ENCODE measurements around the gene ZBTB7A. TPM values are rescaled to one million over a fixed set of nuclear protein-coding genes. Genes with fewer than 3 reads are reported as not detected.

Gene ZBTB7A
- total and polyA plus RNA-seq, 10 of the 15 experiments (the other 5 are each of a cell fraction or from before 2014, with no cell fraction given), result 0.26 to 42.4 (median 4.5) TPM

DNA sequence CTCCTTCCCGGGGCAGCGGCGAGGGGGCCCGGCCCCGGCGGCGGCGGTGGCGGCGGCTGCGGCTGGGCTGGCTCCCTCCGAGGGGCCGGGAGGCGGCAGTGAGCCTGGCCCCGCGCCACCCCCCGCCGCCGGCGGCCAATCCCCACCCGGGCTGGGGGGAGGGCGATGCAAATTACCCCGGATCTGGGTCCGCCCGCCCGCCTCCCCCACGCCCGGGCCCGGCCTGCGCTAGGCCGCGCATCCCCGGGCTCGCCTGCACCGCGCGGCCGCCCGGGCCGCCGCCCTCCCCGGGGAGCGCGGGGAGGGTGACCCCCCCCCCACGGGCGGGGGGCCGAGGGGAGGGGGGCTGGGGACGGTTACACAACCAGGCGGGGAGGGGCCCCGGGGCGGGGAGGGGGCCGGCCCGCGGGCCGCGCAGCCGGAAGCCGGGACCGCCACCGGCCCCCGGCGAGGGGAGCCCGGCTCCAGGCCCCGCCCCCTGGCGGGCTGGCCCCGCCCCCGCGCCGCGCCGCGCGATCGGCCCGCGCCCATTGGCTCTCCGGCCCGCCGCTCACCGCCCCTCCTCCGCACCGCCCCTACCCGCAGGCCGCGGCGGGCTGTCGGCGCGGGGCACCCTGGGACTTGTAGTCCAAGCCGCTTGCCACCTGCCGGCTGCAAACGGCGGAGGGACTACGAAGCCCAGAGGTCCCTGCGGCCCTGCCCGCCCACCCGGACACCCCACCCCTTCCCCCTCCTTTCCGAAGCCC, 1.1 kb downstream of the ZBTB7A start:
- Histone ChIP-seq H4K20me1 (ENCODE audit: control insufficient read depth, insufficient read depth) (peaks cover 14% of the 10 kb centered on the region), H3K4me3 (no peak overlapping the region), H3K36me3 (ENCODE audit: control insufficient read depth in 2 of 2, insufficient read depth in 2 of 2, low read length in 1 of 2) (peaks cover 4 to 7% of the 10 kb centered on the region in 2 experiments; a peak in 3 of 4 replicates), H3K9me3 (replicated peaks; ENCODE audit: control insufficient read depth, insufficient read depth, low read length) (no peaks in the 10 kb centered on the region), H3K27me3 (replicated peaks in 1 of 2; ENCODE audit: control insufficient read depth in 2 of 2, insufficient read depth in 2 of 2, low read length in 1 of 2) (no peaks in the 10 kb centered on the region; a peak in 1 of 4 replicates), H3K4me1 (ENCODE audit: control insufficient read depth, insufficient read depth, low read length) (peaks cover 24% of the 10 kb centered on the region), H3K4me2 (ENCODE audit: control insufficient read depth, insufficient read depth) (no peak overlapping the region), H3K79me2 (ENCODE audit: control insufficient read depth, insufficient read depth, low read length) (peaks cover 46% of the 10 kb centered on the region), H3K9ac (ENCODE audit: control insufficient read depth, insufficient read depth, low read length) (no peak overlapping the region; the same call in 1 of the 2 replicates), H3K27ac (ENCODE audit: control insufficient read depth, insufficient read depth) (peak overlapping the region; percentile 90; the same call in 1 of the 2 replicates), H2AFZ (ENCODE audit: control insufficient read depth, low read depth, low read length) (no peak overlapping the region)
- DNase-seq (ENCODE audit: low read depth, low spot score) (peak; percentile 65), FAIRE-seq (peak; percentile 64), ATAC-seq (peak; percentile 70)
- in situ Hi-C loops (cut with MboI), result no loop called here
- BruUV-seq (replicated peaks), result no TSS peak
- SMC1A ChIA-PET (ENCODE audit: uncharacterized antibody, unreplicated experiment), result interaction anchor here (0.6 kb wide), 1 partner anchor 49 kb away, joined by 5 read pairs; no protein-coding TSS in a partner anchor
- under 1% methylated on average over 30 of the region's 98 CpGs for WGBS (ENCODE audit: insufficient coverage, insufficient replicate concordance, low lambda C conversion rate, missing lambda C conversion rate)
- CTCF ChIA-PET, result no interaction called here
- RAD21 ChIA-PET (ENCODE audit: unreplicated experiment), result interaction anchor here (0.6 to 1.6 kb wide), 6 partner anchors 12 to 78 kb away, joined by 3 to 6 read pairs (median 3); partner anchors contain the start of gene PIAS4
- intact Hi-C loops (cut with micrococcal nuclease; ENCODE audit: unreplicated experiment), result loop anchor here (5.0 to 10.0 kb wide), 2 partner anchors 78 to 119 kb away; partner anchors contain the start of genes ANKRD24, EEF2 and SIRT6
- POLR2A ChIA-PET, result interaction anchor here (0.5 to 2.8 kb wide), 5 partner anchors 12 to 336 kb away, joined by 3 to 8 read pairs (median 3); no protein-coding TSS in a partner anchor
- no peak for TF ChIP-seq POLR2AphosphoS2 (IDR thresholded peaks at IDR 0.05; ENCODE audit: low read depth, low read length)
- peak; percentile 71; the same call in 1 of the 3 replicates for TF ChIP-seq POU2F2 (IDR thresholded peaks at IDR 0.05; ENCODE audit: borderline replicate concordance, low read depth, low read length)
- TF ChIP-seq PAX8 (IDR thresholded peaks at IDR 0.05), result no peak
- no peak for TF ChIP-seq MTA3 (IDR thresholded peaks at IDR 0.05; ENCODE audit: borderline replicate concordance, low read length)
- TF ChIP-seq TCF7 (IDR thresholded peaks at IDR 0.05; ENCODE audit: borderline replicate concordance), result no peak
- TF ChIP-seq ZNF207 (IDR thresholded peaks at IDR 0.05; ENCODE audit: borderline replicate concordance), result no peak
- TF ChIP-seq BACH1 (IDR thresholded peaks at IDR 0.05; ENCODE audit: borderline replicate concordance), result peak; percentile 56; the same call in 1 of the 2 replicates
- no peak for TF ChIP-seq MEF2B (IDR thresholded peaks at IDR 0.05; ENCODE audit: partially characterized antibody, poor library complexity, severe bottlenecking)
- TF ChIP-seq, protein P1, sequence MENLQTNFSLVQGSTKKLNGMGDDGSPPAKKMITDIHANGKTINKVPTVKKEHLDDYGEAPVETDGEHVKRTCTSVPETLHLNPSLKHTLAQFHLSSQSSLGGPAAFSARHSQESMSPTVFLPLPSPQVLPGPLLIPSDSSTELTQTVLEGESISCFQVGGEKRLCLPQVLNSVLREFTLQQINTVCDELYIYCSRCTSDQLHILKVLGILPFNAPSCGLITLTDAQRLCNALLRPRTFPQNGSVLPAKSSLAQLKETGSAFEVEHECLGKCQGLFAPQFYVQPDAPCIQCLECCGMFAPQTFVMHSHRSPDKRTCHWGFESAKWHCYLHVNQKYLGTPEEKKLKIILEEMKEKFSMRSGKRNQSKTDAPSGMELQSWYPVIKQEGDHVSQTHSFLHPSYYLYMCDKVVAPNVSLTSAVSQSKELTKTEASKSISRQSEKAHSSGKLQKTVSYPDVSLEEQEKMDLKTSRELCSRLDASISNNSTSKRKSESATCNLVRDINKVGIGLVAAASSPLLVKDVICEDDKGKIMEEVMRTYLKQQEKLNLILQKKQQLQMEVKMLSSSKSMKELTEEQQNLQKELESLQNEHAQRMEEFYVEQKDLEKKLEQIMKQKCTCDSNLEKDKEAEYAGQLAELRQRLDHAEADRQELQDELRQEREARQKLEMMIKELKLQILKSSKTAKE (IDR thresholded peaks at IDR 0.05; ENCODE audit: low read depth, poor library complexity, severe bottlenecking), result no peak
- no peak for TF ChIP-seq NR2C2 (IDR thresholded peaks at IDR 0.05; ENCODE audit: borderline replicate concordance, control insufficient read depth, insufficient read length, low read depth)
- peak; percentile 92 for TF ChIP-seq HCFC1 (IDR thresholded peaks at IDR 0.05; ENCODE audit: low read length)
- TF ChIP-seq, protein P2, sequence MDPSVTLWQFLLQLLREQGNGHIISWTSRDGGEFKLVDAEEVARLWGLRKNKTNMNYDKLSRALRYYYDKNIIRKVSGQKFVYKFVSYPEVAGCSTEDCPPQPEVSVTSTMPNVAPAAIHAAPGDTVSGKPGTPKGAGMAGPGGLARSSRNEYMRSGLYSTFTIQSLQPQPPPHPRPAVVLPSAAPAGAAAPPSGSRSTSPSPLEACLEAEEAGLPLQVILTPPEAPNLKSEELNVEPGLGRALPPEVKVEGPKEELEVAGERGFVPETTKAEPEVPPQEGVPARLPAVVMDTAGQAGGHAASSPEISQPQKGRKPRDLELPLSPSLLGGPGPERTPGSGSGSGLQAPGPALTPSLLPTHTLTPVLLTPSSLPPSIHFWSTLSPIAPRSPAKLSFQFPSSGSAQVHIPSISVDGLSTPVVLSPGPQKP (IDR thresholded peaks at IDR 0.05; ENCODE audit: low read depth, low read length), result 0 out of 2 replicates have a peak, but pooled peaks have one; percentile 14
- TF ChIP-seq MYC (IDR thresholded peaks at IDR 0.05; ENCODE audit: insufficient read depth, insufficient read length, insufficient replicate concordance, low read length, severe bottlenecking), result no peak
- TF ChIP-seq LARP7 (IDR thresholded peaks at IDR 0.05), result no peak
- TF ChIP-seq, protein P3, sequence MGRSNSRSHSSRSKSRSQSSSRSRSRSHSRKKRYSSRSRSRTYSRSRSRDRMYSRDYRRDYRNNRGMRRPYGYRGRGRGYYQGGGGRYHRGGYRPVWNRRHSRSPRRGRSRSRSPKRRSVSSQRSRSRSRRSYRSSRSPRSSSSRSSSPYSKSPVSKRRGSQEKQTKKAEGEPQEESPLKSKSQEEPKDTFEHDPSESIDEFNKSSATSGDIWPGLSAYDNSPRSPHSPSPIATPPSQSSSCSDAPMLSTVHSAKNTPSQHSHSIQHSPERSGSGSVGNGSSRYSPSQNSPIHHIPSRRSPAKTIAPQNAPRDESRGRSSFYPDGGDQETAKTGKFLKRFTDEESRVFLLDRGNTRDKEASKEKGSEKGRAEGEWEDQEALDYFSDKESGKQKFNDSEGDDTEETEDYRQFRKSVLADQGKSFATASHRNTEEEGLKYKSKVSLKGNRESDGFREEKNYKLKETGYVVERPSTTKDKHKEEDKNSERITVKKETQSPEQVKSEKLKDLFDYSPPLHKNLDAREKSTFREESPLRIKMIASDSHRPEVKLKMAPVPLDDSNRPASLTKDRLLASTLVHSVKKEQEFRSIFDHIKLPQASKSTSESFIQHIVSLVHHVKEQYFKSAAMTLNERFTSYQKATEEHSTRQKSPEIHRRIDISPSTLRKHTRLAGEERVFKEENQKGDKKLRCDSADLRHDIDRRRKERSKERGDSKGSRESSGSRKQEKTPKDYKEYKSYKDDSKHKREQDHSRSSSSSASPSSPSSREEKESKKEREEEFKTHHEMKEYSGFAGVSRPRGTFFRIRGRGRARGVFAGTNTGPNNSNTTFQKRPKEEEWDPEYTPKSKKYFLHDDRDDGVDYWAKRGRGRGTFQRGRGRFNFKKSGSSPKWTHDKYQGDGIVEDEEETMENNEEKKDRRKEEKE (IDR thresholded peaks at IDR 0.05), result no peak
- no peak for TF ChIP-seq HDAC6 (IDR thresholded peaks at IDR 0.05; ENCODE audit: unreplicated experiment)
- TF ChIP-seq JUND (IDR thresholded peaks at IDR 0.05; ENCODE audit: low read depth, low read length), result no peak

Data from GM12878 (cell line).